Suprapubic skin (tissue), 4 donors: ENCODE data around the gene THSD1. TPM values are rescaled to one million over a fixed set of nuclear protein-coding genes. Genes with fewer than 3 reads are reported as not detected.

ENCODE experiments used
- DNase-seq, 2 donors: peaks; one replicate each; pipeline ENCODE4 v3.0.0-alpha.2; 2019; ENCODE audit warnings: low spot score in 2 of 2
- H3K27ac ChIP-seq: fragments of 200-600 bp; sonication (generic); one replicate; pipeline ENCODE4 v1.5.1; 2019
- H3K27me3 ChIP-seq: fragments of 200-600 bp; sonication (generic); one replicate; pipeline ENCODE4 v1.5.1; 2019
- H3K36me3 ChIP-seq: fragments of 200-600 bp; sonication (generic); one replicate; pipeline ENCODE4 v1.5.1; 2019
- H3K4me1 ChIP-seq: fragments of 200-600 bp; sonication (generic); one replicate; pipeline ENCODE4 v1.5.1; 2019
- H3K4me3 ChIP-seq: fragments of 200-600 bp; sonication (generic); one replicate; pipeline ENCODE4 v1.5.1; 2019; ENCODE audit warnings: mild to moderate bottlenecking
- H3K9me3 ChIP-seq: fragments of 200-600 bp; sonication (generic); one replicate; pipeline ENCODE4 v1.5.1; 2019
- CTCF ChIP-seq, 2 donors: fragments of 200-600 bp in 1 of 2; fragments of 450-650 bp in 1 of 2; sonication (generic) in 1 of 2; IDR thresholded peaks; one replicate each; pipeline ENCODE4 v1.5.1; 2016 to 2019; ENCODE audit warnings: antibody characterized with exemption in 2 of 2, mild to moderate bottlenecking in 1 of 2, moderate library complexity in 1 of 2
- EP300 ChIP-seq: sonication (generic); formaldehyde crosslinking; IDR thresholded peaks from one replicate; pipeline ENCODE4 v1.6.1; 2017; ENCODE audit warnings: antibody characterized with exemption
- POLR2A ChIP-seq, 2 donors: fragments of 450-650 bp; IDR thresholded peaks; one replicate each; pipeline ENCODE4 v1.6.1; 2017; ENCODE audit warnings: antibody characterized with exemption in 2 of 2, mild to moderate bottlenecking in 2 of 2, moderate library complexity in 2 of 2
- POLR2AphosphoS5 ChIP-seq, 3 donors: sonication (generic); formaldehyde crosslinking; IDR thresholded peaks; one replicate each; pipeline ENCODE4 v1.6.1; 2017; ENCODE audit warnings: antibody characterized with exemption in 3 of 3
- WGBS: methylation state at CpG from one replicate; pipeline ENCODE4 v1.1.5; 2018; 5-methylcytosine and 5-hydroxymethylcytosine counted together
- total RNA-seq, 4 donors: library from RNA; depleted of rRNA; stranded (reverse); fragments of >200 nt; gene quantifications; one replicate each; pipeline ENCODE4 v1.1.0, GENCODE V29; 2016

THSD1 gene
- total RNA-seq, 4 donors from 2014 or later, result 4.9 to 17.1 (median 7.9) TPM

DNA sequence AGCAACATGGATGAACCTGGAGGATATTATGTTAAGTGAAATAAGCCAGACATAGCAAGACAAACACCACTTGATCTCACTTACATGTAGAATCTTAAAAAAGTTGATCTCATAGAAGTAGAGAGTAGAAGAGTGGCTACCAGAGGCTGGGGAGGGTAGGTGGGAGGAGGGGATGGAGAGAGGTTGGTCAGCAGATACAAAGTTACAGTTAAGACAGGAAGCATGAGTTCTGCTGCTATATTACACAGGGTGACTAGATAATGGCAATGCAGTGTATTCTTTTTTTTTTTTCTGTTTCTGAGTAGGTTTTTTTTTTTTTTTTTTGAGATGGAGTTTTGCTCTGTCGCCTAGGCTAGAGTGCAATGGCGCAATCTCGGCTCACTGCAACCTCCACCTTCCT is 15.2 kb upstream of the THSD1 start:
- TF ChIP-seq POLR2AphosphoS5 (IDR thresholded peaks at IDR 0.05) (no peak), POLR2A (IDR thresholded peaks at IDR 0.05) (no peak), CTCF (IDR thresholded peaks at IDR 0.05) (no peak), EP300 (no peak)
- H3K36me3 ChIP-seq, result peaks cover 81% of the 10 kb centered on the region
- H3K27ac ChIP-seq, result no peak overlapping the region
- H3K9me3 ChIP-seq, result no peaks in the 10 kb centered on the region
- WGBS, result 84% methylated on average over 3 of the region's 3 CpGs
- no peaks in the 10 kb centered on the region for H3K27me3 ChIP-seq
- DNase-seq, result no peak
- peaks cover 4% of the 10 kb centered on the region for H3K4me1 ChIP-seq
- no peak overlapping the region for H3K4me3 ChIP-seq

DNA sequence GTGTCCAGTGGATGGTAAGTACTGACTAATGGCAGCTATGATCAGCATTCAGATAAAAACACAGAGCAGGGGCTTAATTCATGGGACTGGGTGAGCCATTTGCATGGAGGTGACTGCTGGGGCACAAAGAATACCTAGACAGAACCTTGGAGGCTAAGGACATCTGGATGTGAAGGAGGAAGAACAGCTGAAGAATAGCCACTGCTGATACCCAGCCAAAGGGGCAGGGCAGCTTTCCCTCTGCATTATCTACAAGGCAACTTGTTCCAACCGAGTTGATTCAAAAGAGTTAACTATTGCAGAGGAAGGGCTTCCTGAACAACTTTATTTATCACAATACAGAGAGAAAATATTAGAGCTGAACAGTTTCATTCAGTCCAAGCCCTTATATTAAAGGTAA is 13.1 kb upstream of the THSD1 start:
- Histone ChIP-seq H3K4me3 (no peak overlapping the region), H3K27me3 (no peaks in the 10 kb centered on the region), H3K27ac (no peak overlapping the region), H3K9me3 (no peaks in the 10 kb centered on the region), H3K36me3 (peaks cover 74% of the 10 kb centered on the region), H3K4me1 (peaks cover 21% of the 10 kb centered on the region)
- WGBS, result 24% methylated on average over 1 of the region's 1 CpG
- no peak for DNase-seq
- TF ChIP-seq CTCF (IDR thresholded peaks at IDR 0.05) (no peak), POLR2A (IDR thresholded peaks at IDR 0.05) (no peak), POLR2AphosphoS5 (IDR thresholded peaks at IDR 0.05) (no peak), EP300 (no peak)

DNA sequence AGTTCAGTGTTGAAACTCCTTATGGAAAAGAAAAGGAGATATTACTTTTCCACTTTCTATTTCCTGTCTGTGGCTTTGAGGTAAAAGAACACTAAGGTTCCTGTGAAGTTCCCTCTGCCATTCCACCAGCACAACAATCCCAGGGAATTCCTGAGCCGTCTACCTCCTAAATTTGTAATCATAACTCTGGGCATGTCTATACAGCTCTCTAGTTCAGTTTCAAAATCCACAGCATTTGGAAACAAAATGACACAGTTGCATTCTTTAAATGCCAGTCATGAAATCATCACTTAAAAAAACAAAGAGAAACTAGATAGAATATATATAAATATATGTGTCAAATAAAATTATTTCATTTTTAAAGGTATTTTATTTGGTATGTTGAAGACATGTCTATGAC is 9.0 kb upstream of the THSD1 start:
- Histone ChIP-seq H3K27me3 (no peaks in the 10 kb centered on the region), H3K36me3 (peaks cover 44% of the 10 kb centered on the region), H3K9me3 (no peaks in the 10 kb centered on the region), H3K4me1 (peaks cover 21% of the 10 kb centered on the region), H3K27ac (peak overlapping the region; percentile 64), H3K4me3 (no peak overlapping the region)
- no peak for DNase-seq
- TF ChIP-seq CTCF (IDR thresholded peaks at IDR 0.05), result no peak
- TF ChIP-seq POLR2AphosphoS5 (IDR thresholded peaks at IDR 0.05), result no peak
- TF ChIP-seq POLR2A (IDR thresholded peaks at IDR 0.05), result no peak
- TF ChIP-seq EP300, result no peak
- WGBS, result 33% methylated on average over 1 of the region's 1 CpG

- 76% methylated on average over 1 of the region's 1 CpG for WGBS
- peaks cover 46% of the 10 kb centered on the region for H3K36me3 ChIP-seq
- peak overlapping the region; percentile 64 for H3K27ac ChIP-seq
- no peak overlapping the region for H3K4me3 ChIP-seq
- H3K4me1 ChIP-seq, result peaks cover 21% of the 10 kb centered on the region
- H3K27me3 ChIP-seq, result no peaks in the 10 kb centered on the region
- TF ChIP-seq POLR2AphosphoS5 (IDR thresholded peaks at IDR 0.05) (no peak), CTCF (IDR thresholded peaks at IDR 0.05) (no peak), EP300 (no peak), POLR2A (IDR thresholded peaks at IDR 0.05) (no peak)
- H3K9me3 ChIP-seq, result no peaks in the 10 kb centered on the region
- no peak for DNase-seq
Observed at GRCh38 chr13:52414051-52414450, 8.1 kb upstream of the THSD1 start.

DNA sequence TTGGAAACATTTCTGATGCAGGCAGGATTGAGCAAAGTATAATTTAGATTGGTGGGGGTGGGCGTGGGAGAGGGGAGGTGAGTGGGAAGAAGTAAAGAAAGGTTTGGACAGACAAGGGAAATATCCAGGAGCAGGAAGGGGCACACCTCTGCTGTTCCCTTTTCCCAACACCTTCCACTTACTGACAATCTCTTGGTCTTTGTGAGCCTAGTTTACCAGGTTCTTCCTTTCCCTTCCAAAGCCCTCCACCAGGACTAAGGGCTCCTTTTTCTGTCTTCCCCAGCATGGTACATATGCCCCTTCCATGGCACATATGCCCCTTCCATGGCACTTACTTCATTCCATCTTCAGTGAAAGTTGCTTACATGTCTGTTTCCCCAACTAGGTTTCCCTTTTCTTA is 6.2 kb upstream of the THSD1 start:
- TF ChIP-seq CTCF (IDR thresholded peaks at IDR 0.05), result no peak
- no peak for TF ChIP-seq EP300
- no peak for TF ChIP-seq POLR2AphosphoS5 (IDR thresholded peaks at IDR 0.05)
- no peak for TF ChIP-seq POLR2A (IDR thresholded peaks at IDR 0.05)
- 96% methylated on average over 1 of the region's 1 CpG for WGBS
- Histone ChIP-seq H3K9me3 (no peaks in the 10 kb centered on the region), H3K4me3 (no peak overlapping the region), H3K27me3 (no peaks in the 10 kb centered on the region), H3K27ac (no peak overlapping the region), H3K36me3 (peaks cover 35% of the 10 kb centered on the region), H3K4me1 (peaks cover 21% of the 10 kb centered on the region)
- no peak for DNase-seq
